ENCODE data around the gene CPXCR1.
"Not testable (repeated sequence)": the region's sequence is repeated elsewhere in the genome, so short reads cannot be mapped to it uniquely, and the experiment has no call there.

The CPXCR1 gene

DNA sequence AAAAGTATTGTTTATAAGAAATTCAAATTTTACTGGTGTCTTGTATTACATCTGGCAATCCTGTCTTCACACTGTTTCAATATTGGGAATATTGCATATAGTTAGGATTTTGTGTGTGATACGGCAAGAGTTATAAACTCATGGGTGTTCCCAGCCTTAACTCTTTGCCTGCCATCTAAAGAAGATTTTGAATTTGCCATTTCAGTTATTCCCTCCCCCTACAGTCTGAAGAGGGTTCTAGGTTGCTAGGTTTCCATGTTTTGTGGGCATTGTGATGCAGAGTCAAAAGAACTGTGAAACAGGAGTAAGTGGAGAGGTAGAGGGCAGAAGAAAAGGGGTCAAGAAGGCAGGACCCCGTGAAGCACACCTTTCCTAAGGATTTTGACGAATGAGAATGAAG, at the start of gene CPXCR1:
Gene CPXCR1, plus strand, starts transcription at position 301 of the 400 bp plus-strand sequence. CDS start 6,190 bp downstream, outside the sequence.
- DNase-seq (ENCODE audit: low spot score), result no peak

DNA sequence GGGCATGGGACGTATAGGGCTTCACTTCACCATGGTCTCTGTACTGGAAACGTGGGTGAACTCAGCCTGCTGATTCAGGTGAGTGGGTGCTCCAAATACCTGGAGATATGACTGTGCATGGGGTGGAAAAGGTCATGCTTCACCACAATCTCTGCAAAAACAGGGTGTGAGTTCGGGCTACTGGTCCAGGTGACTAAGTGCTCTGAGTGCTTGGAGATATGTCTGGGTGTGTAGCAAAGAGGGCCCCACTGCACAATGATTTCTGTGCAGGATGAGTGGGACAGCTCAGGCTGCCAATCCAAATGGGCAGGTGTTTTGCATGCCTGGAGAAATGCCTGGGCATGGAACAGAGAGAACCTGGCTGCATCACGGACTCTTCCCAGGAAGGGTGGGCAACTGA, 11.2 kb upstream of the CPXCR1 start:
- no peak for DNase-seq (ENCODE audit: low spot score)

DNA sequence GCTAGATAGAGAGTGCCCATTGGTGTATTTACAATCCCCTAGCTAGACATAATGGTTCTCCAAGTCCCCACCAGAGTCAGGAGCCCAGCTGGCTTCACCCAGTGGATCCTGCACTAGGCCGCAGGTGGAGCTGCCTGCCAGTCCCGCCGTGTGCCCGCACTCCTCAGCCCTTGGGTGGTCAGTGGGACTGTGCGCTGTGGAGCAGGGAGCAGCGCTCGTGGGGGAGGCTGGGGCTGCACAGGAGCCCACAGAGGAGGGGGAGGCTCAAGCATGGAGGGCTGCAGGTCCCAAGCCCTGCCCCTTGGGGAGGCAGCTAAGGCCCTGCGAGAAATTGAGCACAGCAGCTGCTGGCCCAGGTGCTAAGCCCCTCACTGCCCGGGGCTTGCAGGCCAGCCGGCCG, 810 bp upstream of the CPXCR1 start:
- not testable (repeated sequence) for DNase-seq (ENCODE audit: low spot score)

DNA sequence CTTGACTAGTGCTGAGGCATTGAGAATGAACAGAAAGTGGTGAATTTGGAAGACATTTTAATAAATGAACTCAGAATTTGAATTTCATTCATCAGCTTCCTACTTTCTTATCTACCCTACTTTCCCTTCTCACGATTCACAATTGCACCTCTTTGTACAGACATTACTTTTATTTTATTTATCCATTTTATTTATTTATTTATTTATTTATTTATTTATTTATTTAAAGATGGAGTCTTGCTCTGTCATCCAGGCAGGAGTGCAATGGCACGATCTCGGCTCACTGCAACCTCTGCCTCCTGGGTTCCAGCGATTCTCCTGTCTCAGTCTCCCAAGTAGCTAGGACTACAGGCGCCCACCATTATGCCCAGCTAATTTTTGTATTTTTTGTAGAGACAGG, 5.3 kb downstream of the CPXCR1 start:
- DNase-seq (ENCODE audit: low spot score), result not testable (repeated sequence)

DNA sequence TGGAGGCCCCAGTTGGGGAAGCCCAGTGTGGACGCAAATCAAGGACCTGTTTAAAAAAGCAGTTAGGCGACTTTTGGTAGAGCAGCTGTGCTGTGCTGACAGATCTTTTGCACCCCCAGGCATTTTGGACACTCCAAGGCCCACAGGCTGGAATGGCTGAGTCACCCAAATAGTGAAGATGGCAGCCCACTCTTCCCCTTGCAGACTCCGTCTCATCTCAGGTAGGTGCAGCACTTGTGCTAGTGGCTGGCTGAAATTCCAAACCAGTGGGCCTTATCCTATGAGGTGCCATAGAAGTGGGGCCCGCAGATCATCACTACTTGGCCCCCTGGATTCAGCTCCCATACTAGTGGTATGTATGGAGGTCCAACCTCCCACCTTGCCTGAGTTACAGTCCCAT, 42.8 kb downstream of the CPXCR1 start:
- no peak for DNase-seq (ENCODE audit: low spot score)
